Fibroblast of mammary gland (primary cell): ENCODE measurements around the gene ANOS1.
A peak's percentile ranks its signal among the peaks of the same experiment; 100 is the strongest.

ENCODE experiments used
- DNase-seq: peaks from one replicate; pipeline ENCODE4 v3.0.0-alpha.2; 2010; ENCODE audit warnings: low read depth
- H3K4me3 ChIP-seq: 2 replicates; pipeline ENCODE4 v1.5.1; 2011; ENCODE audit warnings: low read depth, mild to moderate bottlenecking, low read length, moderate library complexity; ENCODE audit not compliant: control insufficient read depth
- TF ChIP-seq, protein P1 (sequence below): conservative IDR thresholded peaks from 2 replicates; pipeline ENCODE4 v1.5.1; 2011; ENCODE audit warnings: low read depth, low read length, inconsistent platforms; ENCODE audit not compliant: control insufficient read depth, insufficient read depth

The ANOS1 gene

DNA sequence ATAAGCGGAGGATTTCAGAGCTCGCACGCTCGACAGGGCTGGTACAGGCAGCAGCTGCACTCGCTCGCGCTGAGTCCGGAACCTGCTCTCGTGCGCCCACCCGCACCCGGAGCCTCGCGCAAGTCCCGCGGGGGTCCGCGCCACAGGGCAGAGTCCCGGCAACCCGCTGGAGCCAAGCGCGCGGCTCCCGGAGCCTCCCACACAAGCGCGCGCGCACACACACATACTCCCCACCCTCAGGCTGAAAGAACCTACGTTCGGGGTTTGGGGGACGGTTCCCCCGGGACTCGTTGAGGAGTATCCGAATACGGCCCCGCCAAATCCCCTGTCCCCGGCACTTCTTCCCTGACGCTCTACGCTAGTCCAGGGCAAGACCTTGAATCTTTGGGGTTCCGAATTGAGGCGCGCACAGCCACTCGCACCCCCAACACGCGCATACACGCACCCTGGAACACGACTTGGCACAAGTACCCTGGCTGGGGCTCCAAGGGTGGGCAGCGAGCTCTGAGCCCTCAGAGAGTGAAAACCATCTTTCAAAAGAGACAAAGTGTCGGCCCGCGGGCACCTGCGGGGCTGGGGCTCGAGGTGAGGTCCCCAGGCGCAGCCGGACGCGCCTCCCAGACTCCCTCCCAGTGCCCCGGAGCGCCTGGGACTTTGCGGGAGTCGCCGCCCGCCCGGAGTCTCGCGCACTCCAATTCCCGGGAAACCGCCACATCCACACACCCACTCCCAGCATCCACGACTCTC is 952 bp downstream of the ANOS1 start:
- TF ChIP-seq, protein P1, sequence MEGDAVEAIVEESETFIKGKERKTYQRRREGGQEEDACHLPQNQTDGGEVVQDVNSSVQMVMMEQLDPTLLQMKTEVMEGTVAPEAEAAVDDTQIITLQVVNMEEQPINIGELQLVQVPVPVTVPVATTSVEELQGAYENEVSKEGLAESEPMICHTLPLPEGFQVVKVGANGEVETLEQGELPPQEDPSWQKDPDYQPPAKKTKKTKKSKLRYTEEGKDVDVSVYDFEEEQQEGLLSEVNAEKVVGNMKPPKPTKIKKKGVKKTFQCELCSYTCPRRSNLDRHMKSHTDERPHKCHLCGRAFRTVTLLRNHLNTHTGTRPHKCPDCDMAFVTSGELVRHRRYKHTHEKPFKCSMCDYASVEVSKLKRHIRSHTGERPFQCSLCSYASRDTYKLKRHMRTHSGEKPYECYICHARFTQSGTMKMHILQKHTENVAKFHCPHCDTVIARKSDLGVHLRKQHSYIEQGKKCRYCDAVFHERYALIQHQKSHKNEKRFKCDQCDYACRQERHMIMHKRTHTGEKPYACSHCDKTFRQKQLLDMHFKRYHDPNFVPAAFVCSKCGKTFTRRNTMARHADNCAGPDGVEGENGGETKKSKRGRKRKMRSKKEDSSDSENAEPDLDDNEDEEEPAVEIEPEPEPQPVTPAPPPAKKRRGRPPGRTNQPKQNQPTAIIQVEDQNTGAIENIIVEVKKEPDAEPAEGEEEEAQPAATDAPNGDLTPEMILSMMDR: no peak
- H3K4me3 ChIP-seq: no peak overlapping the region
- no peak for DNase-seq

DNA sequence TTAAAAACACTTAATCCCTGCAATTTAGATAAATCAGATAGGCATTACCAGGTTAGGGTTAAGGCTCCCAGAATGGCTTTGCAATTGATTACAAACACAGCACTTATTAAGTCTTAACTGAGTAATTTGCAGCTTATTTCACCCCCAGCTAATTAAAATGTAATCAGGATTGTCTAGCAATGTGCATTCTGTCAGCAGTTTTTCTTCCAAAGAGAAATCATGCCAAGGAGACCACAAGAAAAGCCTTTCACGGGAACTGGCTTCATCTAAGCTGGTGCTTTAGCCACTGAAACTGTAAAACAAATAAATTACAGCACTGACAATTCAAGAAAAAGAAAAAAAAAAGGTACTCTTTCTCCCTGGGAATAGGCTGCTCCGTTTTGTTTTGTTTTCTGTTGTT is 2.1 kb downstream of the ANOS1 start:
- TF ChIP-seq, protein P1: no peak
- DNase-seq: no peak
- no peak overlapping the region for H3K4me3 ChIP-seq

DNA sequence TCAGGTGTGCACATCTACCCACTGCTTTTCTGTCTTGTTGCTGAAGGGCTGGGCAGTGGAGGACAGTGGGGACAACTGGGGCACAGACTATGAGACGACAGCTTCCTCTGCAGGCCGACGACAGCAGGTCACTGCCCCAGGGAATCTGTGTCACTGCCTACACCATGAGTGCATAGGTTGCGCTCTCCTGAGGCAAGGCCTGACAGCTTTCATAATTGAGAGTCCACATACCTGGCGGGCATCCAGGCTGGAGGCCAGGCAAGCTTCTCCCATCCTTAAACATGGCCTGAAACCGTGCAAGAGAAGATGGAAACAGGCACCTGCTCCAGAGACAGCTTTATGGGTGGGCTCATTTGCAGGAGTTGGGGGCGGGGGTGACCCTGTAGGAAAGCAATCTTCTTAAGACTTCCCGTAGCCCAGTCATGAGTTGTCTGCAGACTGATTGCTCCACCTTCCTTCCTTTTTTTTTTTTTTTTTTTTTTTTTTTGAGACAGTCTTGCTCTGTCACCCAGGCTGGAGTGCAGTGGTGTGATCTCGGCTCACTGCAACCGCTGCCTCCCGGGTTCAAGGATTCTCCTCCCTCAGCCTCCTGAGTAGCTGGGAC is 2.9 kb downstream of the ANOS1 start:
- TF ChIP-seq, protein P1: no peak
- no peak for DNase-seq

DNA sequence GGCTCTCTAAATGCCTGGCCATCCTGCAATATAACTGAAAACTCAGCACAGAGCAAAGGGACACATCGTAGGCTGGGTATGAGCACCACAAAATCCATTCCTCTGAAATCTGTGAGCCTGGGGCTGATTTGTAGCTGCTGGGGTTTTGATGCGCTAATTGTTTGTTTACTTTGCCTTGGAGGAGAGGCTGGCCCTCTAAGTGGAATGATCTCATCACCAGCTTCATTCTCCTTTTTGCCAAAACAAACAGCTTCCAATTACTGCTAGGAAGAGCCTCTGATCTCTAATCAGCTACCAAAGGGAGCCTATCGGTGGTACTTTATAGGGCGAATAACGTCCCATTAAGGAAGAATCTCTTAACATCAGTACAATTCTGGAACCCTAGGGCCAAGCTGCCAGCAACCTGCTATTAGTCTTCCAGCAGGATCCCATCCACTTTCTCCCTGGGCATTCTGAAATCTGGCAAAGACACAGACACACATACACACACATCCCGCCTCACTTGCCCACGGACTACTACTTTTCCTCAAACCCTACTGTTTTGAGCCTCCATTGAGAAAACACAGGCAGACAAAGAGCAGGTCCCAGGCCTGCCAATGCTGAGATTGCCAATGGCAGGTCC is 5.8 kb downstream of the ANOS1 start:
- no peak overlapping the region for H3K4me3 ChIP-seq
- DNase-seq: peak; percentile 28
- TF ChIP-seq, protein P1: no peak

More for the DNA sequence above, 2.9 kb downstream of the ANOS1 start:
- H3K4me3 ChIP-seq: no peak overlapping the region

DNA sequence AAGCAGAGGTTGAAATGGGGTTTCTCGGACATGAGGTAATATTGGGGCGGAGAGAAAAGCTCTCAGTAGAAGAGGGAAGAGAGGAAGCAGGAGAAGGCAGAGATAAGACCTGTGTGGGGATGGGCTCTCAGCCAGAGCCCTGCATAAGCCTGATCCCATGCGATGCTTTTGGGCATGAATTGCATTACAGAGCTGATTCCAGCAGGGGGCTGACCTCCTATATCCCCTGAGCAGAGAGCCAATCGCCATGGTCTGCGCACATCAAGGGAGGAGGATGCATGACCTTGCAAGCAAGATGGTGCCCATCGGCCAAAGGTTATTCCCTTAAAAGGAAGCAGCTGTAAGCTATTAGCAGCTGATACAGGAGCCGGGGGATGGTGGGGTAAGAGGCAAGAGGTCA is 7.6 kb downstream of the ANOS1 start:
- TF ChIP-seq, protein P1: no peak
- H3K4me3 ChIP-seq: no peak overlapping the region
- DNase-seq: no peak

DNA sequence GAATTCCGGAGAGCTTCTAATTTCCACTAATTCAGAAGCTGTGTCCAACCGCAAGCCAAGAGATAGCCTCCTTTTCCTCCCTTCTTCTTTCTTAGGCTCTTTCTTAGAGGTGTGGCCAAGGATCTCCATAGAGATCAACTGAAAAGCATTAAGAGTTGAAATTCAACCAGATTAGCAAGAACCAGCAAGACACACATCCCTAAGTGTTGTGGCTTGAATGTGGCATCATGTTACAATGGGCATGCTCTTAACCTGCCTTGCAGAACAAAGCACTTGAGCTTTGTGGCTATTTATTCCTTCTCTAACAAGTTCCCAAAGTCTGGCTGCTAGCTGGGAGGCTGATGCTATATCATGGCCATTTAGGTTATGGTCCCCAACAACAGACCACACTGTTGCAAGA is 10.4 kb downstream of the ANOS1 start:
- no peak for DNase-seq
- TF ChIP-seq, protein P1: no peak
- no peak overlapping the region for H3K4me3 ChIP-seq

DNA sequence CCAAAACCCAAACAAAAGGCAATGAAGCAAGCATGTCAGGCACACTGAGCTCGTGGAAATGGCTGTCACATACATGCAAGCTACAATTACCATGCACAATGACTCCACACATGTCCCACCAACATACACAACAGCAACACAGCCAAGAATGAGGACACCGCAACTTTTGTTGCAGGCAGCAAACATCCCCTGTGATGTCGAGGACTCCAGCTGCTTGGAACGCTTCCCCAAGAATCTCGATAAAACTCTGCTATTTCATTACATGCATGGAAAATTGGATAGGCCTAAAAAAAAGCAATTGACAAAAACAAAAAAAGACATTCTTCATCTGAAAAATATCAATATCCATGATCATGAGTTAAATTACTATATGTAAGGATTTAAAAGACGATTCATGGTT is 11.8 kb downstream of the ANOS1 start:
- DNase-seq: no peak
- no peak overlapping the region for H3K4me3 ChIP-seq
- TF ChIP-seq, protein P1: no peak
